Thyroid gland (tissue), 4 donors: ENCODE results near the gene CASD1.

Source experiments
- POLR2A ChIP-seq, 2 donors: fragments of 450-650 bp; IDR thresholded peaks; one replicate each; pipeline ENCODE4 v1.6.1; 2017; ENCODE audit warnings: antibody characterized with exemption in 2 of 2, mild to moderate bottlenecking in 2 of 2, moderate library complexity in 1 of 2
- TF ChIP-seq, protein P1 (sequence below), 6 experiments: fragments of 200-600 bp in 3 of 6; fragments of 450-650 bp in 3 of 6; sonication (generic) in 3 of 6; IDR thresholded peaks; one replicate each; pipeline ENCODE4 v1.5.1; 2016 to 2019; ENCODE audit warnings: antibody characterized with exemption in 6 of 6, mild to moderate bottlenecking in 2 of 6, inconsistent platforms in 1 of 6, moderate library complexity in 1 of 6

DNA sequence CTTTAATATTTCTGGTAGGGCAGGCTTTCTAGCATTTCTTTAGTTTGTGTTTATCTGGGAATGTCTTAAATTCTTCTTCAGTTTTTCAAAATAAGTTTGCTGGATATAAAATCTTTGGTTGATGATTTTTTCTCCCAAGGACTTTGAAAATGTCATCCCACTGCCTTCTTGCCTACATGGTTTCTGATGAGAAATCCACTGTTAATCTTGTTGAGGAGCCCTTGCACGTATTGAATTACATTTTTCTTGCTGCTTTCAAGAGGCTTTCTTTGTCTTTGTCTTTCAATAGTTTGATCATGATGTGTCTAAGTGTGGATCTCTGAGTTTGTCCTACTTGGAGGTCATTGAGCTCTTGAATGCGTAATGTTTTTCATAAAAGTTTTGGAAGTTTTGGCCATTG, 66.0 kb downstream of the CASD1 start:
- TF ChIP-seq, protein P1, sequence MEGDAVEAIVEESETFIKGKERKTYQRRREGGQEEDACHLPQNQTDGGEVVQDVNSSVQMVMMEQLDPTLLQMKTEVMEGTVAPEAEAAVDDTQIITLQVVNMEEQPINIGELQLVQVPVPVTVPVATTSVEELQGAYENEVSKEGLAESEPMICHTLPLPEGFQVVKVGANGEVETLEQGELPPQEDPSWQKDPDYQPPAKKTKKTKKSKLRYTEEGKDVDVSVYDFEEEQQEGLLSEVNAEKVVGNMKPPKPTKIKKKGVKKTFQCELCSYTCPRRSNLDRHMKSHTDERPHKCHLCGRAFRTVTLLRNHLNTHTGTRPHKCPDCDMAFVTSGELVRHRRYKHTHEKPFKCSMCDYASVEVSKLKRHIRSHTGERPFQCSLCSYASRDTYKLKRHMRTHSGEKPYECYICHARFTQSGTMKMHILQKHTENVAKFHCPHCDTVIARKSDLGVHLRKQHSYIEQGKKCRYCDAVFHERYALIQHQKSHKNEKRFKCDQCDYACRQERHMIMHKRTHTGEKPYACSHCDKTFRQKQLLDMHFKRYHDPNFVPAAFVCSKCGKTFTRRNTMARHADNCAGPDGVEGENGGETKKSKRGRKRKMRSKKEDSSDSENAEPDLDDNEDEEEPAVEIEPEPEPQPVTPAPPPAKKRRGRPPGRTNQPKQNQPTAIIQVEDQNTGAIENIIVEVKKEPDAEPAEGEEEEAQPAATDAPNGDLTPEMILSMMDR (IDR thresholded peaks at IDR 0.05) = no peak
- no peak for TF ChIP-seq POLR2A (IDR thresholded peaks at IDR 0.05)
